ENCODE results near the gene PACS1.

Gene PACS1

GRCh38 chr11:66150725-66151124 lies 80.7 kb downstream of the PACS1 start:
- H3K9me3 Mint-ChIP-seq: no peaks in the 10 kb centered on the region
- no peak overlapping the region for H3K4me3 Mint-ChIP-seq
- peaks cover 43% of the 10 kb centered on the region for H3K4me1 Mint-ChIP-seq (ENCODE audit: low read depth)
- H3K27ac Mint-ChIP-seq: peak overlapping the region; percentile 2
- peaks cover 18% of the 10 kb centered on the region for H3K36me3 Mint-ChIP-seq (ENCODE audit: low read depth)
- no peaks in the 10 kb centered on the region for H3K27me3 Mint-ChIP-seq

- Mint-ChIP-seq H3K27me3 (no peaks in the 10 kb centered on the region), H3K36me3 (ENCODE audit: low read depth) (peaks cover 15% of the 10 kb centered on the region), H3K4me1 (ENCODE audit: low read depth) (peaks cover 42% of the 10 kb centered on the region), H3K4me3 (no peak overlapping the region), H3K9me3 (no peaks in the 10 kb centered on the region), H3K27ac (no peak overlapping the region)
Observed at GRCh38 chr11:66151273-66151672, 81.2 kb downstream of the PACS1 start.

DNA sequence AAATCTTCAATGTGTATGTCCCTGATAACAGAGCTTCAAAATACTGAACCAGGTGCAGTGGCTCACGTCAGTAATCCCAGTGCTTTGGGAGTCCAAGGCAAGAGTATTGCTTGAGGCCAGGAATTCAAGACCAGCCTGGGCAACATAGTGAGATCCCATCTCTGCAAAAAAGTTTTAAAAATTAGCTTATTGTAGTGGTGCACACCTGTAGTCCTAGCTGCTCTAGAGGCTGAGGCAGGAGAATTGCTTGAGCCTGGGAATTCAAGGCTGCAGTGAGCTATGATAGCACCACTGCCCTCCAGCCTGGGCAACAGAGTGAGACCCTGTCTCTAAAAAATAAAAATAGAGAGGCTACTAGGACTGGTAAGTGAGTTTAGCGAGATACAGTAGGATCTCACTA lies 84.0 kb downstream of the PACS1 start:
- no peaks in the 10 kb centered on the region for H3K27me3 Mint-ChIP-seq
- no peak overlapping the region for H3K27ac Mint-ChIP-seq
- H3K36me3 Mint-ChIP-seq (ENCODE audit: low read depth): peaks cover 12% of the 10 kb centered on the region
- H3K9me3 Mint-ChIP-seq: no peaks in the 10 kb centered on the region
- H3K4me3 Mint-ChIP-seq: no peak overlapping the region
- peaks cover 57% of the 10 kb centered on the region for H3K4me1 Mint-ChIP-seq (ENCODE audit: low read depth)

DNA sequence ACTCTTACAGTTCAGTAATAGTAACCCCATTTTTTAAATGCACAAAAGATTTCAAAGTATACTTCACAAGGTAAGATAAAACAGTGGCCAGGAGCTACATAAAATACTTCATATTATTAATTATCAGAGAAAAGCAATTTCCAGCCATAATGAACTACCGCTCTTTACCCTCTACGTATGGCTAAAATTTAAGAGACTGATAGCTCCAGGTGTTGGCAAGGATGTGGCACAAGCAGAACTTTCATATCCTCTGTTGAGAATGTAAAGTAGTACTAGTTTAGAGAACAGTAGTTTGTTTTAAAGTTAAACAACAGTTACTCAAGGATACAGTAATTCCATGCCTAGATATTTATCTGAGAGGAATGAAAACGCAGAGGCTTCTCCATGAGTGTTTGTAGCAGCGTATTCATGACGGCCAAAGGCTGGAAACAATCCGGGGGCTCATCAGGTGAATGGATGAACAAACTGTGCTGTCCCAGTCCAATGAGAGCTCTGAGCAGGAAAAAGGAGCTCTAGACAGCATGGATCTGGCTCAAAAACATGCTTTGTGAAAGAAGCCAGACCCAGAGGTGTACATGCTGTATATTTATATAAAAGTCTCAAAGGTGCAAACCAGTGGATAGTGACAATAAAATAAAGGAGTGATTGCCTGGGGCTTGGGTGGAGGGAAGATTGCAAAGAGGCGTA lies 85.5 kb downstream of the PACS1 start:
- H3K4me1 Mint-ChIP-seq (ENCODE audit: low read depth): peaks cover 50% of the 10 kb centered on the region
- no peaks in the 10 kb centered on the region for H3K27me3 Mint-ChIP-seq
- H3K27ac Mint-ChIP-seq: no peak overlapping the region
- no peaks in the 10 kb centered on the region for H3K9me3 Mint-ChIP-seq
- H3K36me3 Mint-ChIP-seq (ENCODE audit: low read depth): peaks cover 12% of the 10 kb centered on the region
- H3K4me3 Mint-ChIP-seq: no peak overlapping the region

DNA sequence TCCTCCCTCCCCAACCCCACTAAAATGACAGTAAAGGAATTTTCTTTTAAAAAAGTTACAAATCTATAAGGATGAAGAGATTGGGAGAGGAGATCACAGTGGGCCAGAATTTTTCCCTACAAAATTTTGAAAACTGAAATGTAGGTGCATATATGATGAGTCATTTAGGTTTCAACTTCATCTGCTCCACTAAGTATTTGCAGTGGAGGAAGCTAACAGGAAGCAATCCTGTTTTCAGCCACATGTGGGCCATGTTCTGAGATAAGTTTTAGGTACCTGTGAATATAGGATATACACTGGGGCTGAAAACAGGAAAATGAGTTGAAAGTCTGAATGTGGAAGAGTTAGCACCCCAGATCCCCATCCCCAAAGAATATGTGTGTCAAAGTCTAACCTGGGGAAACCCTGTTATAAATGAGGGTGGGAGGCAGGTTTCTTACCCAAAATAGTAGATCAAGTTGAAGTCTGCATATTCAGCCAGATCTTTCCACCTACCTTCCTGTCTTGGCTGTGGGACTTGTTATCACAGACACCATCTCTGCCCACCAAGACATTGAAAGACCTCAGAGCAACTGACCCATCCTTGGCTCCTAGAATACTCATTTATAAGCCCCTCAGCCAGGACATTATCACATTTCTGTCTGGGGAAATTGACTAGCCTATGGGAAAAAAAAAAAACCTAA lies 87.3 kb downstream of the PACS1 start:
- Mint-ChIP-seq H3K9me3 (no peaks in the 10 kb centered on the region), H3K27ac (peak overlapping the region; percentile 76), H3K4me1 (ENCODE audit: low read depth) (peaks cover 51% of the 10 kb centered on the region), H3K4me3 (no peak overlapping the region), H3K36me3 (ENCODE audit: low read depth) (peaks cover 4% of the 10 kb centered on the region), H3K27me3 (no peaks in the 10 kb centered on the region)

DNA sequence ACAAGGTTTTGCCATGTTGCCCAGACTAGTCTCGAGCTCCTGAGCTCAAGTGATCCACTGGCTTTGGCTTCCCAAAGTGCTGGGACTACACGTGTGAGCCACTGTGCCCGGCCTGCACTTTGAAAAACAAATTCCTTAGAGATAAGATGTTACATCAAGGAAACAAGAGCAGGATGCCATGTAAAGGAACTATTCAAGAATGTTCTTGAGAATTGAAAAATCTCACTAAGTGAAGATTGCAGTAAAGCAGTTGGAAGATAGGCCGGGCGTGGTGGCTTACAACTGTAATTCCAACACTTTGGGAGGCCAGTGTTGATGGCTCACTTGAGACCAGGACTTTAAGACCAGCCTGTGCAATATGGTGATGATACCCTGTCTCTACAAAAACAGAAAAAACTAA lies 88.1 kb downstream of the PACS1 start:
- Mint-ChIP-seq H3K4me3 (no peak overlapping the region), H3K9me3 (no peaks in the 10 kb centered on the region), H3K4me1 (ENCODE audit: low read depth) (peaks cover 52% of the 10 kb centered on the region), H3K27me3 (no peaks in the 10 kb centered on the region), H3K27ac (no peak overlapping the region), H3K36me3 (ENCODE audit: low read depth) (no peaks in the 10 kb centered on the region)

DNA sequence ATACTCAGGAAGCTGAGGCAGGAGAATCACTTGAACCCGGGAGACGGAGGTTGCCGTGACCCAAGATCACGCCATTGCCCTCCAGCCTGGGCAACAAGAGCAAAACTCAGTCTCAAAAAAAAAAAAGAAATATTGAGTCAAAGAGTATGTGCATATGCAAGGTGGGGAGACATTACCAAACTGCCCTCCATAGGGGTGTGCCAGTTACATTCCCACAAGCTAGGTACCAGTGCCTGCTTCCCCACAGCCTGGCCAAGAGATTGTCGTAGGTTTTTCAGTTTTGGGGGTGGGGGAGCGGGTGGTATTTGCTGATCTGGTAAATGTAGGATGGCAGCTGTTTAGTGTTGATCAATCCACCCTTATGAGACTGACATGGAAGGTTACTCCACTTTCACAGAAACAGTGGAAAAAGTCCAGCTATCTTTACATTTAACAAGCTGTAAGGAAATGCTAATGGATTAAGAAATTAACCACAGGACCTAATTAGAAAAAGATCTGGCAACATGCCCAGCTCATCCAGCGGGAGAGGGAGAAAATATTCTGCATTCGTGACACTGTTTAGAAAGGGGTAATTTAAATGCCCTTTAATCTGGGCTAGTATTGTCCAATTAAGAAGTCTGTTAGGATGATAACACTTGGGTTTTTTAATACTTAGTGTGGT lies 89.4 kb downstream of the PACS1 start:
- H3K4me3 Mint-ChIP-seq: no peak overlapping the region
- no peak overlapping the region for H3K27ac Mint-ChIP-seq
- H3K4me1 Mint-ChIP-seq (ENCODE audit: low read depth): peaks cover 52% of the 10 kb centered on the region
- no peaks in the 10 kb centered on the region for H3K27me3 Mint-ChIP-seq
- H3K36me3 Mint-ChIP-seq (ENCODE audit: low read depth): no peaks in the 10 kb centered on the region
- H3K9me3 Mint-ChIP-seq: no peaks in the 10 kb centered on the region

DNA sequence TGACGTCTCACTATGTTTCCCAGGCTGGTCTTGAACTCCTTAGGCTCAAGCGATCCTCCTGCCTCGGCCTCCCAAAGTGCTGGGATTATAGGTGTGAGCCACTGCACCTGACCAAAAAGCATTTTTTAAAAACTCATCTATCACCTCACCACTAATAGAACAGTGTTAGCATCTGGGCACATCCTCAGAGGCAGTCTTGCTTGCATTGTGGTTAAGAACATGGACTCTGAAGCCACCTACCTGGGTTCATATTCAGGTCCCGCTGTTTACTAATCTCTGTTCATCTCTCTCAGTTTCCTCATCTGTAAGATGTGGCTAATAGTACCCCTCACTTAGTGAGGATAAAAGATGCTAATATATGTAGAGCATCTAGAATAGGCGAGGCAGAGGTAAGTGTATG lies 90.6 kb downstream of the PACS1 start:
- Mint-ChIP-seq H3K4me1 (ENCODE audit: low read depth) (peaks cover 56% of the 10 kb centered on the region), H3K27me3 (no peaks in the 10 kb centered on the region)

DNA sequence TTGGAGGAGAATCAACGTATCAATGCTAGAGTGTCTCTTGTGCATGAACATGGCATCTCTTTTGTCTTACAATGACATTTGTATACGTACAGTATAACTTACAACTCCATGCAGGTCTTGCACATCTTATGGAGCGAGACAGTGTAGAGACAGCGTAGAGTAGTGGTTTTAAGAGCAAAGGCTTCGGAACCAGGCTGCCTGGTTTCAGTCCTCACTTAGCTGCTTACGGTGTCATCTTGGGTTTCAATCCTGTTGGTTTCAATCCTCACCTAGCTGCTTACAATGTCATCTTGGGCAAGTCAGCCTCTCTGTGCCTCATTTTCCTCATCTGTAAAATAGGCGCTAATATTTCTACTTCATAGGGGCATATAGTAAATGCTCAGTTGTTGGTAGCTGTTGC lies 98.2 kb downstream of the PACS1 start:
- H3K36me3 Mint-ChIP-seq (ENCODE audit: low read depth): peaks cover 10% of the 10 kb centered on the region
- H3K4me1 Mint-ChIP-seq (ENCODE audit: low read depth): peaks cover 25% of the 10 kb centered on the region

More for the DNA sequence above, 90.6 kb downstream of the PACS1 start:
- Mint-ChIP-seq H3K4me3 (no peak overlapping the region), H3K36me3 (ENCODE audit: low read depth) (no peaks in the 10 kb centered on the region), H3K27ac (no peak overlapping the region), H3K9me3 (no peaks in the 10 kb centered on the region)

GRCh38 chr11:66172146-66172545 lies 102.1 kb downstream of the PACS1 start:
- H3K4me3 Mint-ChIP-seq: no peak overlapping the region
- peaks cover 24% of the 10 kb centered on the region for H3K4me1 Mint-ChIP-seq (ENCODE audit: low read depth)
- no peaks in the 10 kb centered on the region for H3K9me3 Mint-ChIP-seq
- H3K36me3 Mint-ChIP-seq (ENCODE audit: low read depth): peaks cover 10% of the 10 kb centered on the region
- no peaks in the 10 kb centered on the region for H3K27me3 Mint-ChIP-seq
- H3K27ac Mint-ChIP-seq: no peak overlapping the region

More for the DNA sequence above, 98.2 kb downstream of the PACS1 start:
- no peak overlapping the region for H3K4me3 Mint-ChIP-seq
- H3K27ac Mint-ChIP-seq: no peak overlapping the region
- H3K27me3 Mint-ChIP-seq: no peaks in the 10 kb centered on the region
- no peaks in the 10 kb centered on the region for H3K9me3 Mint-ChIP-seq

DNA sequence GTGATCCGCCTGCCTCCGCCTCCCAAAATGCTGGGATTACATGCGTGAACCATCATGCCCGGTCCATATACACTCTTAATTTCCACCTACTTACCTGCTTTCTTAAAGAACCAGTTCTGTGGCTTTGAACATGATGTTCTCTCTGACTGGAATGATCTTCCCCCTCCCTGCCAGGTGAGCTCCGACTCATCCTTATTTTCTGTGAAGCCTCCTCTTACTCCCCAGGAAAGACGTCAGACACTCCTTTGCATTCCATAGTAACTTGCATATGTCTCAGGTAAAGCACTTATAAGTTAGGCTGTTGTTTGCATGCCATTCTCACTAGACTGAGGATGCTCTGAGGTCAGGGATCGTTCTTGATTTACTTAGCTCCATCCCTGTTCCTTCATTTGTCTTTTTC lies 106.6 kb downstream of the PACS1 start:
- no peak overlapping the region for H3K27ac Mint-ChIP-seq
- H3K4me1 Mint-ChIP-seq (ENCODE audit: low read depth): peaks cover 37% of the 10 kb centered on the region
- H3K4me3 Mint-ChIP-seq: no peak overlapping the region
- H3K9me3 Mint-ChIP-seq: no peaks in the 10 kb centered on the region
- H3K36me3 Mint-ChIP-seq (ENCODE audit: low read depth): peaks cover 10% of the 10 kb centered on the region
- no peaks in the 10 kb centered on the region for H3K27me3 Mint-ChIP-seq

DNA sequence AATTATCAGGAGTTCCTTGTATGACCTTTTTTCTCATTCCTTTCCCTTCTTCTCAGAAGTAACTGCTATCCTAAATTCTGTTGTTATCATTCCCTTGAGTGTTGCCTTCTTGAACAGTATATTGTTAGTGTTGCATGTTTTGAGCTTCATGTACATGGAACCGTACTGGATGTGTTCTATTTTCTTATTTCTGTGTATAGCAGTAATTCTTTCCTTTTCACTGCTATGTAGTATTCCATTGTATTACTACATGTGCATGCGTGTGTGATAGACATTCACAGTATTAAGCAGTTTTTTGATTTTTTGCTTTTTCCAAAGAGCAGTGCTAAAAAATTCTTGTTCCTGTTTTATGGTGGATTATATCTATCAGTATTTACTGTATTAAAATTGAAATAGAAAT lies 108.1 kb downstream of the PACS1 start:
- Mint-ChIP-seq H3K4me3 (no peak overlapping the region), H3K4me1 (ENCODE audit: low read depth) (peaks cover 33% of the 10 kb centered on the region)

DNA sequence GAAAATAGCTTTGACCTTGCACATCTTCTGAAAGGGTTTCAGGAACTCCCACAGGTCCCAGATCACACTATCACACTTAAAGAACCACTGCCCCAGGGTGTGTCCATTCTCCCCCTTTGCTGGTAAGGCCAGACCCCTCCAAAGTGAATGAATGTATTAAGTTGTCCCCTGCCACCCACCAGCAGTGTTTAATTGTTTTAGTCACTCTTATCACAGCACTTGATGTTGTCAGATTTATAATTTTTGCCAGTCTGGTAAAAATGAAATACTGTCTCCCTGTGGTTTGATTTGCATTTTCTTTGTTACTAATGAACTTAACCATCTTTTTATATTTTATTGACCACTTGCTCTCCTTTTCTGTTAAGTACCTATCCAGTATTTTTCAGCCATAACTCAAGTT lies 108.8 kb downstream of the PACS1 start:
- Mint-ChIP-seq H3K4me3 (no peak overlapping the region), H3K9me3 (no peaks in the 10 kb centered on the region), H3K4me1 (ENCODE audit: low read depth) (peaks cover 40% of the 10 kb centered on the region), H3K27me3 (no peaks in the 10 kb centered on the region), H3K36me3 (ENCODE audit: low read depth) (peaks cover 5% of the 10 kb centered on the region), H3K27ac (no peak overlapping the region)

More for the DNA sequence above, 108.1 kb downstream of the PACS1 start:
- Mint-ChIP-seq H3K9me3 (no peaks in the 10 kb centered on the region), H3K36me3 (ENCODE audit: low read depth) (peaks cover 5% of the 10 kb centered on the region), H3K27me3 (no peaks in the 10 kb centered on the region), H3K27ac (no peak overlapping the region)

- H3K27me3 Mint-ChIP-seq: no peaks in the 10 kb centered on the region
- H3K4me3 Mint-ChIP-seq: no peak overlapping the region
- H3K9me3 Mint-ChIP-seq: no peaks in the 10 kb centered on the region
- H3K36me3 Mint-ChIP-seq (ENCODE audit: low read depth): peaks cover 7% of the 10 kb centered on the region
- H3K27ac Mint-ChIP-seq: no peak overlapping the region
- H3K4me1 Mint-ChIP-seq (ENCODE audit: low read depth): peaks cover 36% of the 10 kb centered on the region
Observed at GRCh38 chr11:66181632-66182315, 111.7 kb downstream of the PACS1 start.

DNA sequence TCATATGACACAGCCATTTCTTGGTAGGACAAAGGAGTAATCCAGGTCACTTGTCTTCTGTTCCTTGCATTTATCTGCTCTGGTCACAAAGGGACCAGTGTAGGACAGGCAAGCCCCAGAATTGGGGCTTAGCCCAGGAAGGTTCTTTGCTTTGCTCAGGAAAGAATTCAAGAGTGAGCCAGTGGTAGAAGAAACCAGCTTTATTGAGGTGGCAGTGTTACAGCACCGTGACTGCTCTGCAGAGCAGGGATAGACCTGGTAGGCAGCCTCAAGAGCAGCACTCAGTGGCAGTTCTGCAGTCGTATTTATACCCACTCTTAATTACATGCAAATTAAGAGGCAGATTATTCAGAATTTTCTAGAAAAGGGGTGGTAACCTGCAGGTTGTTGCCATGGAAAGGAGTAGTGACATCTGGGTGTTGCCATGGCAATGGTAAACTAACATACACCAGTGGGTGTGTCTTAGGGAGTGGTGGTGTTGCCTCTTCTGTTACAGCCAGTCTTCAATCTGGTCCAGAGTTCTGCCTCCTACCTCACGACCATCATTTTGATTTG lies 113.5 kb downstream of the PACS1 start:
- Mint-ChIP-seq H3K36me3 (ENCODE audit: low read depth) (peaks cover 16% of the 10 kb centered on the region), H3K4me3 (no peak overlapping the region), H3K27me3 (no peaks in the 10 kb centered on the region), H3K9me3 (peaks cover 3% of the 10 kb centered on the region), H3K4me1 (ENCODE audit: low read depth) (peaks cover 51% of the 10 kb centered on the region), H3K27ac (no peak overlapping the region)

All from stimulated activated naive CD8-positive, alpha-beta T cell treated with anti-CD3 and anti-CD28 coated beads, Interleukin-15, Interleukin-2, amounts not matched to agents 100 ng/mL and 50 ng/mL, for 24 hours (primary cell).